ENCODE measurements around the gene CNTNAP2.

CNTNAP2 gene

GRCh38 chr7:146510088-146510680 is 393.6 kb downstream of the CNTNAP2 start:
- H3K9me3 ChIP-seq (ENCODE audit: control insufficient read depth, insufficient read depth, low read depth, low read length), result no peaks in the 10 kb centered on the region
- H3K36me3 ChIP-seq (ENCODE audit: control insufficient read depth in 2 of 2, insufficient read depth in 1 of 2, low read length in 2 of 2), result no peaks in the 10 kb centered on the region
- ChIA-PET CTCF (interaction anchor here (0.7 kb wide), 1 partner anchor 420 kb away, joined by 3 read pairs; no protein-coding TSS in a partner anchor), POLR2A (no interaction called here)
- no peaks in the 10 kb centered on the region for H3K4me1 ChIP-seq (ENCODE audit: control insufficient read depth, insufficient read depth, low read length)
- TF ChIP-seq TRIM28 (IDR thresholded peaks at IDR 0.05; ENCODE audit: borderline replicate concordance, low read length), result peak; percentile 100
- no peak for TF ChIP-seq ZNF140 (tag by site-specific recombination; IDR thresholded peaks at IDR 0.05)
- peak; percentile 96 for TF ChIP-seq SETDB1 (IDR thresholded peaks at IDR 0.05; ENCODE audit: insufficient read length, low read length)
- no peak for TF ChIP-seq ZNF449 (tag by site-specific recombination; IDR thresholded peaks at IDR 0.05)
- H3K27ac ChIP-seq (ENCODE audit: extremely low read depth, low read depth, low read length), result no peak overlapping the region
- H3K4me3 ChIP-seq (ENCODE audit: low read depth, low read length), result no peak overlapping the region

- Histone ChIP-seq H3K36me3 (ENCODE audit: control insufficient read depth in 2 of 2, insufficient read depth in 1 of 2, low read length in 2 of 2) (no peaks in the 10 kb centered on the region), H3K27ac (ENCODE audit: extremely low read depth, low read depth, low read length) (no peak overlapping the region), H3K4me3 (ENCODE audit: low read depth, low read length) (no peak overlapping the region), H3K4me1 (ENCODE audit: control insufficient read depth, insufficient read depth, low read length) (no peaks in the 10 kb centered on the region), H3K9me3 (ENCODE audit: control insufficient read depth, insufficient read depth, low read depth, low read length) (no peaks in the 10 kb centered on the region)
- TF ChIP-seq SETDB1 (IDR thresholded peaks at IDR 0.05; ENCODE audit: insufficient read length, low read length), result peak; percentile 60
- TF ChIP-seq ZNF76 (tag by site-specific recombination; IDR thresholded peaks at IDR 0.05; ENCODE audit: borderline replicate concordance, low read depth), result no peak
- ChIA-PET CTCF (no interaction called here), POLR2A (no interaction called here)
Observed at GRCh38 chr7:146514304-146514703, 397.7 kb downstream of the CNTNAP2 start.

GRCh38 chr7:146528581-146528980 is 412.0 kb downstream of the CNTNAP2 start:
- TF ChIP-seq ZSCAN30 (tag by site-specific recombination; IDR thresholded peaks at IDR 0.05), result no peak
- no peak for TF ChIP-seq ZNF280C (tag by site-specific recombination; IDR thresholded peaks at IDR 0.05)
- TF ChIP-seq ZNF768 (tag by site-specific recombination; IDR thresholded peaks at IDR 0.05), result no peak
- TF ChIP-seq ZNF488 (tag by site-specific recombination; IDR thresholded peaks at IDR 0.05), result no peak
- TF ChIP-seq YY1 (tag by site-specific recombination; IDR thresholded peaks at IDR 0.05), result no peak
- no peak for TF ChIP-seq ZNF341 (tag by site-specific recombination; IDR thresholded peaks at IDR 0.05; ENCODE audit: low read depth)
- TF ChIP-seq ZNF639 (tag by site-specific recombination; IDR thresholded peaks at IDR 0.05), result no peak
- no peak for TF ChIP-seq ZNF391 (tag by site-specific recombination; IDR thresholded peaks at IDR 0.05; ENCODE audit: borderline replicate concordance, low read depth)
- no peak for TF ChIP-seq ZNF26 (tag by site-specific recombination; IDR thresholded peaks at IDR 0.05)
- TF ChIP-seq ZNF830 (tag by site-specific recombination; IDR thresholded peaks at IDR 0.05; ENCODE audit: low read depth), result no peak
- ChIA-PET POLR2A (no interaction called here), CTCF (no interaction called here)

More at GRCh38 chr7:146528581-146528980, 412.0 kb downstream of the CNTNAP2 start:
- Histone ChIP-seq H3K36me3 (ENCODE audit: control insufficient read depth in 2 of 2, insufficient read depth in 1 of 2, low read length in 2 of 2) (no peaks in the 10 kb centered on the region), H3K4me3 (ENCODE audit: low read depth, low read length) (no peak overlapping the region), H3K4me1 (ENCODE audit: control insufficient read depth, insufficient read depth, low read length) (no peaks in the 10 kb centered on the region), H3K9me3 (ENCODE audit: control insufficient read depth, insufficient read depth, low read depth, low read length) (no peaks in the 10 kb centered on the region), H3K27ac (ENCODE audit: extremely low read depth, low read depth, low read length) (no peak overlapping the region)
